Neural progenitor cell (in vitro differentiated cells): Measurements from ENCODE around the gene CDKN2C.

Experiments
- EZH2 ChIP-seq: fragments of 200-600 bp; sonication (generic); IDR thresholded peaks from 2 replicates; pipeline ENCODE4 v1.6.1; 2017; ENCODE audit warnings: antibody characterized with exemption, mild to moderate bottlenecking, moderate library complexity
- EZH2phosphoT487 ChIP-seq: fragments of 200-600 bp; sonication (generic); IDR thresholded peaks from 2 replicates; pipeline ENCODE4 v1.6.1; 2017; ENCODE audit warnings: antibody characterized with exemption
- TF ChIP-seq, protein P1 (sequence below): fragments of 200-600 bp; sonication (generic); IDR thresholded peaks from 2 replicates; pipeline ENCODE4 v1.5.1; 2017; ENCODE audit warnings: antibody characterized with exemption, mild to moderate bottlenecking

DNA sequence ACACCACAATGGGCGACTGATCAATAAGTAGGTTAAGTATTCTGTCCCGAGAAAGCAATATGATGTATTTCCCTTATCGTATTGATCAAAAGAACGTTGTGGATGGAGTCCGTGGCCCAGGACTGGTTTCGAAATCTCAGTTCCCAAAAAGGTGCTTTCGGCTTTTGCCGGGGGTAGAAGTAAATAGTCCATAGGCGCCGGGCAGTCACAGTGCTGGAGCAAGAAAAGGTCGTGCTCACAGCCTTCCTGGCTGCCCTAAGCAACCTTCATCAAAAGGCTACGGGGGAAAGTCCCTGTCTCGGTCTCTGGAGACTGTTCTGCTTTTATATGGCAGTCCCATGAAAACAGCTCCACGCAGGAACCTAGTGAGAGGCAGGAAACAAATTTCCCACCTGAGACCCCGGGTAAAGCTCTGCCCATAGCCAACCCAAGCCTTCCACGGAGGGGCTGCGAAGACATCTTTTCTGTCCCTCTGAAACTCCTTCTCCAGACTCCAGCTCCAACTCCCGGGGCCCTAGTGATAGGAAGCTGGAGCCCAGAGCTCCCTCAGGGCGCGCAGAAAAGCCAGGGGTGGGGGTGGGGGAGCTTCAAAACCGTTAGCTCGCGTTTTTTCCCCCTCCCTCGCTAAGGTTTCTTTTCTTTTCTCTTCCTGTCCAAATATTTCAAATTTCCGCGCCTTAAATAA is 7.0 kb downstream of the CDKN2C start:
- TF ChIP-seq, protein P1, sequence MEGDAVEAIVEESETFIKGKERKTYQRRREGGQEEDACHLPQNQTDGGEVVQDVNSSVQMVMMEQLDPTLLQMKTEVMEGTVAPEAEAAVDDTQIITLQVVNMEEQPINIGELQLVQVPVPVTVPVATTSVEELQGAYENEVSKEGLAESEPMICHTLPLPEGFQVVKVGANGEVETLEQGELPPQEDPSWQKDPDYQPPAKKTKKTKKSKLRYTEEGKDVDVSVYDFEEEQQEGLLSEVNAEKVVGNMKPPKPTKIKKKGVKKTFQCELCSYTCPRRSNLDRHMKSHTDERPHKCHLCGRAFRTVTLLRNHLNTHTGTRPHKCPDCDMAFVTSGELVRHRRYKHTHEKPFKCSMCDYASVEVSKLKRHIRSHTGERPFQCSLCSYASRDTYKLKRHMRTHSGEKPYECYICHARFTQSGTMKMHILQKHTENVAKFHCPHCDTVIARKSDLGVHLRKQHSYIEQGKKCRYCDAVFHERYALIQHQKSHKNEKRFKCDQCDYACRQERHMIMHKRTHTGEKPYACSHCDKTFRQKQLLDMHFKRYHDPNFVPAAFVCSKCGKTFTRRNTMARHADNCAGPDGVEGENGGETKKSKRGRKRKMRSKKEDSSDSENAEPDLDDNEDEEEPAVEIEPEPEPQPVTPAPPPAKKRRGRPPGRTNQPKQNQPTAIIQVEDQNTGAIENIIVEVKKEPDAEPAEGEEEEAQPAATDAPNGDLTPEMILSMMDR = no peak
- TF ChIP-seq EZH2 = peak; percentile 49
- TF ChIP-seq EZH2phosphoT487 = peak; percentile 64
